H1 (cell line): Measurements from ENCODE around the gene ZMYND10. TPM values are rescaled to one million over a fixed set of nuclear protein-coding genes. Genes with fewer than 3 reads are reported as not detected.

Experiments used
- CHD7 ChIP-seq: fragments of 300-600 bp; sonication (generic); IDR thresholded peaks from 2 replicates; pipeline ENCODE4 v1.7.1; 2012; ENCODE audit warnings: low read length, moderate library complexity, mild to moderate bottlenecking, inconsistent platforms; ENCODE audit not compliant: insufficient replicate concordance
- E2F6 ChIP-seq: IDR thresholded peaks from 2 replicates; pipeline ENCODE4 v1.6.1; 2012; ENCODE audit warnings: inconsistent platforms
- JUN ChIP-seq: IDR thresholded peaks from 2 replicates; pipeline ENCODE4 v1.6.1; 2011; ENCODE audit warnings: low read depth, mild to moderate bottlenecking, improper control_type of control experiment, low read length
- NANOG ChIP-seq: IDR thresholded peaks from 2 replicates; pipeline ENCODE4 v1.6.1; 2011; ENCODE audit warnings: low read length, low read depth, mild to moderate bottlenecking, inconsistent platforms; ENCODE audit not compliant: insufficient read depth, poor library complexity, severe bottlenecking
- POLR2AphosphoS5 ChIP-seq: IDR thresholded peaks from 2 replicates; pipeline ENCODE4 v1.6.1; 2011; ENCODE audit warnings: low read depth, low read length
- TAF1 ChIP-seq: IDR thresholded peaks from 2 replicates; pipeline ENCODE4 v1.6.1; 2011; ENCODE audit warnings: mild to moderate bottlenecking, low read depth, low read length
- TAF7 ChIP-seq: optimal IDR thresholded peaks from 2 replicates; pipeline ENCODE3; 2011; ENCODE audit warnings: low read depth, mild to moderate bottlenecking, inconsistent platforms, low read length, moderate library complexity, borderline replicate concordance
- TEAD4 ChIP-seq: IDR thresholded peaks from 2 replicates; pipeline ENCODE4 v1.6.1; 2012; ENCODE audit warnings: low read depth, low read length, inconsistent platforms, mixed read lengths
- polyA plus RNA-seq, 7 experiments: library from polyadenylated mRNA; depleted of rRNA in 3 of 7; stranded (reverse) in 5 of 7; unstranded in 2 of 7; fragments of >200 nt in 5 of 7; fragments of 200-250 nt in 2 of 7; gene quantifications; 1 replicate in 5 of 7; 2 replicates in 1 of 7; 4 replicates in 1 of 7; pipeline versions ENCODE4 v1.2.1 to v1.2.3, GENCODE V29; 2011 to 2013; ENCODE audit warnings: missing spikeins in 2 of 7, mixed read lengths in 2 of 7
- total RNA-seq: library from RNA; stranded (reverse); fragmentation: NEBNext Ultra II Directional; extraction: Animal tissue kit (Norgen Biotek cat#: 25700); gene quantifications from 2 replicates; pipeline ENCODE4 v1.2.1, GENCODE V29; 2021
- TF ChIP-seq, protein P1 (sequence below): IDR thresholded peaks from 2 replicates; pipeline ENCODE4 v1.6.1; 2011; ENCODE audit warnings: low read depth, mild to moderate bottlenecking, low read length; ENCODE audit not compliant: insufficient read depth

Gene ZMYND10
- total and polyA plus RNA-seq, 2 of the 8 experiments (the other 6 are each of a cell fraction or from before 2014, with no cell fraction given) = 0.56 to 0.79 TPM

DNA sequence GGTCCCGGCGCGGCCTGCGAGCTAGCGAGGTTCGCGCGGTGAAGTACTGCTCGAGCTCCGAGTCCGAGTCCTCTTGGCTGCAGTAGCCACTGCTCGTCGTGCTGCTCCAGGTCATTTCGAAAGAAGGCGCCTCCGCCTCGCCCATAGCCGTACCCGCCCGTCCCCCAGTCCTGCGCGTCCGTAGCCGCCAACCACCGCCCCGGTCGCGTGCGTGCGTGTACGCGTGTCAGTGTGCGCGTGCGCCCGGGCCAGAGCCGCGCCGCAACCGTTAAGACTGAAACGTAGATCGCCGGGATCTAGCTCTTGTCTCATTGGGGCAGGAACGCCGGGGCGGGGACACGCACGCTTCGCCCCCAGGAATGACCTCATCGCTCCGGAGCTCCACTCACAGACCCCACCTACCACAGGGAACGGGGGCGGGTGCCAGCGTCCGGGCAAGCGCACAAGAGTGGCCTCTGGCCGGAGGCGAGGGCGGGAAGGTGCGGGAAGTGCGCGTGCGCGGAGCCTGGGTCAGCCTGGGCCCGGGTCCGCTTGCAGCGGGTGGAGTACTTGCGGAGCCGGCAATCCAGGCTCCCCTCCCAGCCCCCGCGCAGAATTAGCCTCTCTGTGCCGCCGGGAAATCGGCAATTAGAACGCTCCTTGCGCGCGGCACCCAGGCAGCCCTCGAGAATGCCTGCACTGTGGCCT lies 8.2 kb downstream of the ZMYND10 start (continued):
- no peak for TF ChIP-seq TAF7
- no peak for TF ChIP-seq NANOG
- TF ChIP-seq JUN = peak; percentile 58; the same call in 1 of the 2 replicates
- TF ChIP-seq POLR2AphosphoS5 = peak; percentile 75; the same call in 1 of the 2 replicates
- TF ChIP-seq TEAD4 = 0 out of 2 replicates have a peak, but pooled peaks have one; percentile 5
- peak; percentile 93 for TF ChIP-seq E2F6
- no peak for TF ChIP-seq CHD7
- TF ChIP-seq, protein P1, sequence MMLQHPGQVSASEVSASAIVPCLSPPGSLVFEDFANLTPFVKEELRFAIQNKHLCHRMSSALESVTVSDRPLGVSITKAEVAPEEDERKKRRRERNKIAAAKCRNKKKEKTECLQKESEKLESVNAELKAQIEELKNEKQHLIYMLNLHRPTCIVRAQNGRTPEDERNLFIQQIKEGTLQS = no peak
- peak; percentile 65; the same call in 1 of the 2 replicates for TF ChIP-seq TAF1
